ENCODE results near the gene ANKRD33.

GRCh38 chr12:51888316-51889215 lies 663 bp downstream of the ANKRD33 start:
- TF ChIP-seq, protein P1, sequence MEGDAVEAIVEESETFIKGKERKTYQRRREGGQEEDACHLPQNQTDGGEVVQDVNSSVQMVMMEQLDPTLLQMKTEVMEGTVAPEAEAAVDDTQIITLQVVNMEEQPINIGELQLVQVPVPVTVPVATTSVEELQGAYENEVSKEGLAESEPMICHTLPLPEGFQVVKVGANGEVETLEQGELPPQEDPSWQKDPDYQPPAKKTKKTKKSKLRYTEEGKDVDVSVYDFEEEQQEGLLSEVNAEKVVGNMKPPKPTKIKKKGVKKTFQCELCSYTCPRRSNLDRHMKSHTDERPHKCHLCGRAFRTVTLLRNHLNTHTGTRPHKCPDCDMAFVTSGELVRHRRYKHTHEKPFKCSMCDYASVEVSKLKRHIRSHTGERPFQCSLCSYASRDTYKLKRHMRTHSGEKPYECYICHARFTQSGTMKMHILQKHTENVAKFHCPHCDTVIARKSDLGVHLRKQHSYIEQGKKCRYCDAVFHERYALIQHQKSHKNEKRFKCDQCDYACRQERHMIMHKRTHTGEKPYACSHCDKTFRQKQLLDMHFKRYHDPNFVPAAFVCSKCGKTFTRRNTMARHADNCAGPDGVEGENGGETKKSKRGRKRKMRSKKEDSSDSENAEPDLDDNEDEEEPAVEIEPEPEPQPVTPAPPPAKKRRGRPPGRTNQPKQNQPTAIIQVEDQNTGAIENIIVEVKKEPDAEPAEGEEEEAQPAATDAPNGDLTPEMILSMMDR (IDR thresholded peaks at IDR 0.05): no peak
- no peak for TF ChIP-seq POLR2A (IDR thresholded peaks at IDR 0.05)

Measured in esophagus squamous epithelium (tissue), 4 donors.